NCI-H1436 (cell line): Measurements from ENCODE around the gene LRFN2.

ENCODE experiments used
- DNase-seq: peaks from one replicate; lab custom pipeline; 2025; lab: John Stamatoyannopoulos, UW

The LRFN2 gene

GRCh38 chr6:40377173-40377806 is 209.9 kb downstream of the LRFN2 start:
- DNase-seq, result no peak

GRCh38 chr6:40376113-40376650 is 211.0 kb downstream of the LRFN2 start:
- DNase-seq, result no peak

- no peak for DNase-seq
Measured at GRCh38 chr6:40373267-40373666, 213.9 kb downstream of the LRFN2 start.

- DNase-seq, result no peak
Measured at GRCh38 chr6:40371621-40372020, 215.5 kb downstream of the LRFN2 start.

- DNase-seq, result no peak
Measured at GRCh38 chr6:40371095-40371494, 216.1 kb downstream of the LRFN2 start.

- DNase-seq, result no peak
Measured at GRCh38 chr6:40369891-40370290, 217.3 kb downstream of the LRFN2 start.

GRCh38 chr6:40369042-40369441 is 218.1 kb downstream of the LRFN2 start:
- no peak for DNase-seq

GRCh38 chr6:40362859-40363258 is 224.3 kb downstream of the LRFN2 start:
- no peak for DNase-seq

GRCh38 chr6:40359808-40360207 is 227.4 kb downstream of the LRFN2 start:
- no peak for DNase-seq

- DNase-seq, result no peak
Measured at GRCh38 chr6:40358473-40359460, 228.4 kb downstream of the LRFN2 start.

GRCh38 chr6:40356242-40356910 is 230.8 kb downstream of the LRFN2 start:
- no peak for DNase-seq

GRCh38 chr6:40355532-40355931 is 231.6 kb downstream of the LRFN2 start:
- DNase-seq, result no peak

- no peak for DNase-seq
Measured at GRCh38 chr6:40355066-40355465, 232.1 kb downstream of the LRFN2 start.

GRCh38 chr6:40353967-40354452 is 233.2 kb downstream of the LRFN2 start:
- no peak for DNase-seq

- DNase-seq, result no peak
Measured at GRCh38 chr6:40353197-40353966, 233.8 kb downstream of the LRFN2 start.

- DNase-seq, result no peak
Measured at GRCh38 chr6:40352527-40353170, 234.5 kb downstream of the LRFN2 start.

- no peak for DNase-seq
Measured at GRCh38 chr6:40352006-40352405, 235.2 kb downstream of the LRFN2 start.

GRCh38 chr6:40350747-40351217 is 236.4 kb downstream of the LRFN2 start:
- no peak for DNase-seq

GRCh38 chr6:40349901-40350746 is 237.0 kb downstream of the LRFN2 start:
- no peak for DNase-seq
